RPMI8226 (cell line): ENCODE measurements around the gene ROS1.

Source experiments
- DNase-seq: peaks from one replicate; pipeline ENCODE4 v3.0.0-alpha.2; 2015

ROS1 gene

DNA sequence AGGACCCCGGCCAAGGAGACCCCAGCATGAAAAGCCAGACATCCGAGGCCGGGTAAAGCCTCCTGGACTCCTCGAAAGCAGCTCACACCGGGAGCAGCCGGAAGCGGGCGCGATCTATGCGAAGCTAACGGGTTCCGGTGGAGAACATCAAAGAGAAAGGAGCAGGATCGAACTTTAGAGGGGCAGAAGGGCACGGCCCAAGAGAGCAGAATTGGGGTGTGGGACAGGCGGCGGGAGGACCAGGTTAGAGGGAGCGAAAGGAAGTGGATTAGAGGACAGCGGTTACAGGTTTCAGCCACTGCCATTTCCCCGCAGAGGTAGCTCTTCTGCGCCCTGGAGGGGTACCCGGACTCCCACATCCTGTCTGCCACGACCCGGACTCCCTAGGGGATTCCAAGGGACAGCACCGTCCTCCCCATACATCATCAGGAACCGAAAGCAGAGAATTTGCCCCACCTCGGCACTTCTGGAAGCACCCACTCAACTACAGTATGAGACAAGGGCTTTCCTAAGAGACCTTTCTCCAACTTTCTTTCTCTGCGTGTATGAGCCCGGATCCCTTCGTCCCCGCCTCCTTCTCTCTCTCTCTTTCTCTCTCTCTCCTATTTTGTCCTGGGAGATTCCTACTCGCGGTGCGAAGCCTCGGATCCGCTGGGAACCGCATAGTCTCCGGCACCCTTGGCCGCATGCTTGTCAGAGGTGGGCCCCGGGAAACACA is 160.9 kb downstream of the ROS1 start:
- DNase-seq, result no peak

DNA sequence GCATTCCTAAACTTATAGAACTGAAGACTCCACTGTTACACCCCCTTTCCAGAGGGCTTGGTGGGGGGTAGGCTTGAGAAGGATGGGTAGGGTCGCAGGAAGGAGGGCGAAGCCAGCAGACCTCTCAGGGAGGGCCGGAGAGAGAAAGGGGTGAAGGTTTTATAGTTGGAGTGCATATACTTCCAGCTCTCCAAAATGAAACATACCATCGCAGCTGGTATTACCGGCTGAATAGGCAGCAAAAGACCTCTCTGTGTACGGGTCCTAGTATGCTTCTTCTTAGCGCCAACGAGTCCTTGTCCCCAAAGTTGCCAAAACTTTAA is 161.4 kb downstream of the ROS1 start:
- DNase-seq, result no peak

DNA sequence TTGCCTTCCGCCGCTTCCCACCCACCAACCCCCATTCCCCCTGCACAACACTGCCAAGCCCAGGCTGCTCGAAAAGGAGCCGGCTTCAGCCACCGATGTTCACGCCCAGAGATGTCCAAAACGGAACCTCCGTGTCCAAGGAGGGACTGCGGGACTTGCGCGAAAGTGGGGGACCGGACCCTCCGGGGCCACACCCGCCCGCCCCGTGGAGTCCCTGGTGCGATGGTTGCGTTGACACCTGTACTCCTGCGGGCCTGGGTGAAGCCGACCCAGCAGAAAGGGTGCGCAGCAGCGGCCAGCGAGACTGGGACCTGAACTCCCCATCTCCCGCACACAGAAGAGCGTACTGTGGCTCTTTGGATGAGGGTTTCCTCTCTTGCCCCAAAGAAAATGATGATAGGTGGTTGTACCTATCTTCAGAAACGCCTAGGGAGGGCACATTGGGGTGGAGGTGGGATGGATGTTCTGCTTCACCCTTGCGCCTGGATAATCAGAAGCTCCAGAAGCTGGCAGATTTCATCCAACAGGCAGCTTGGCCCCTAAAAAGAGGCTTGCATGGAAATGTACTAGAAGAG is 162.3 kb downstream of the ROS1 start:
- no peak for DNase-seq

DNA sequence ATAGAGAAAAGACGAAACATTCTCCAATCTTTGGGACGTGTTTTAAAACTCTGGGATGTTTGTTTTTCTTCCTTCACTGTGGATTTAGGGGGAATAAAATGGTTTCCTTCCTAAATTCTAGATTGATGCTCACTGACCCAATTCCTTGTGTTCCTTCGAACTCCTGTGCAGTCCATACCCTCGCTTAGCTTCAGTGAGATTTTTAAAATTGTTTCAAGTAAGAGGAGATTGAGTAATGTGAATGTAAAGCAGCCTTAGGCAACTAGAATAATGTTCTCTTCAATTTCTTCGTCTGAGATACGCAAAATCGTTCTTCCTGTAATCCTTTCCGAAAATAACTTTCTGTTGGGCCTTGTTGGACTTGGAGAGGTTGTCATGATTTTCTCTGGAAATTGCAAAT is 162.9 kb downstream of the ROS1 start:
- no peak for DNase-seq

DNA sequence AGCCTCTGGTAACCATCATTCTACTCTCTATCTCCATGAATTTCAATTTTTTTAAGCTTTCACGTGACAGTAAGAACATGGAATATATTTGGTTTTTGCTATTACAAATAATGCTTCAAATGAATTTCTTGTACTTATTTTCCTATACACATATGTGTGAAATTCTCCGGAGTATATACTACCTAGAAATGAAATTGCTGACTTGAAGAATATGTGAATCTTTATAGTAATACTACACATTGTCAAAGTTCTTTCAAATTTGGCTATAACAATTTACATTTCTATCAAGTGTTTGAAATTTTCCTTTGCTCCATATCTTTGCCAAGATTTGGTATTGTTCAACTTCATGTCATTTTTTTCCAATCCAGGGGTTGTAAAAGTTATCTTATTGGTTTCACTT is 172.0 kb downstream of the ROS1 start:
- DNase-seq, result no peak

DNA sequence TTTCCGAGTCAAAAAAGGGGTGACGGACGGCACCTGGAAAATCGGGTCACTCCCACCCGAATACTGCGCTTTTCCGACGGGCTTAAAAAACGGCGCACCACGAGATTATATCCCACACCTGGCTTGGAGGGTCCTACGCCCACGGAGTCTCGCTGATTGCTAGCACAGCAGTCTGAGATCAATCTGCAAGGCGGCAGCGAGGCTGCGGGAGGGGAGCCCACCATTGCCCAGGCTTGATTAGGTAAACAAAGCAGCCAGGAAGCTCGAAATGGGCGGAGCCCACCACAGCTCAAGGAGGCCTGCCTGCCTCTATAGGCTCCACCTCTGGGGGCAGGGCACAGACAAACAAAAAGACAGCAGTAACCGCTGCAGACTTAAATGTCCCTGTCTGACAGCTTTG is 180.8 kb downstream of the ROS1 start:
- peak; percentile 66 for DNase-seq

DNA sequence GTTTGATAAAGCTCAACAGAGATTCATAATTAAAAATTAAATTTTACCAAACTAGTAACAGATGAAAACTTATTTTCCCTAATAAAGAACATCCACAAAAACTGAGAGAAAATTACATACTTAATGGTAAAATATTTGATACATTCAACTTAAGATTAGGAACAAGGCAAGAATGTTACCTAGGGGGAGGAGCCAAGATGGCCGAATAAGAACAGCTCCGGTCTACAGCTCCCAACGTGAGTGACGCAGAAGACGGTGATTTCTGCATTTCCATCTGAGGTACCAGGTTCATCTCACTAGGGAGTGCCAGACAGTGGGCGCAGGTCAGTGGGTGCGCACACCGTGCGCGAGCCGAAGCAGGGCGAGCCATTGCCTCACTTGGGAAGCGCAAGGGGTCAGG is 181.2 kb downstream of the ROS1 start:
- DNase-seq, result peak; percentile 28
